PFSK-1 (cell line): ENCODE measurements around the gene CENPVL2.

Experiments used
- POLR2AphosphoS5 ChIP-seq: IDR thresholded peaks from 2 replicates; pipeline ENCODE4 v1.6.1; 2012; ENCODE audit warnings: low read depth, mild to moderate bottlenecking, control low read depth, low read length, moderate library complexity
- REST ChIP-seq, 2 experiments: IDR thresholded peaks; 2 replicates each; pipeline versions ENCODE4 v1.6.1 to v1.8.0; 2011 to 2012; ENCODE audit warnings: low read depth in 2 of 2, low read length in 2 of 2, control low read depth in 1 of 2, inconsistent platforms in 1 of 2, mild to moderate bottlenecking in 1 of 2, moderate library complexity in 1 of 2; ENCODE audit not compliant: insufficient read depth in 1 of 2

- TF ChIP-seq POLR2AphosphoS5: no peak
- no peak for TF ChIP-seq REST (IDR thresholded peaks at IDR 0.05; ENCODE audit: insufficient read depth in 1 of 2, low read depth in 2 of 2, low read length in 2 of 2)
Measured at GRCh38 chrX:51694254-51694653, 11.6 kb upstream of the CENPVL2 start.
